ENCODE measurements around the gene IL31RA.

Gene IL31RA

DNA sequence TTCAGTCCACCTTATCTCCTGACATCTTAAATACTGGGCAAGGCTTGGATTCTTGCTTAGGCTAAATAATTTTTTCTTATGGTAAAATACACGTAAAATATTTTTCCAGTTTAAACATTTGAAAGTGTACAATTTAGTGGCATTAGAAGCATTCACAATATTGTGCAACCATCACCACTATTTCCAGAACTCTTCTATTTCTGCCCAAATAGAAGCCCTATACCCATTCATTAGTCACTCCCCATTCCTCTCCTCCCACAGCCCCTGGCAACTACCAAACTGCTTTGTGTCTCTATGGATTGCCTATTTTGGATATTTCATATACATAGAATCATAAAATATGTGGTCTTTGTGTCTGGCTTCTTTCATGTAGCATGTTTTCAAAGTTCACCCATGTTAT, 57.6 kb downstream of the IL31RA start:
- H3K9me3 ChIP-seq (ENCODE audit: insufficient read depth, low read length, severe bottlenecking), result no peaks in the 10 kb centered on the region
- H2AFZ ChIP-seq (ENCODE audit: low read depth, low read length), result no peak overlapping the region
- H3K9ac ChIP-seq (ENCODE audit: low read depth, low read length), result no peak overlapping the region
- no peaks in the 10 kb centered on the region for H3K36me3 ChIP-seq (ENCODE audit: insufficient read depth, low read length)
- H3K27ac ChIP-seq (ENCODE audit: low read length), result no peak overlapping the region
- ATAC-seq (ENCODE audit: insufficient read depth, low read depth) (no peak), DNase-seq (no peak)
- no peaks in the 10 kb centered on the region for H3K27me3 ChIP-seq (ENCODE audit: insufficient read depth, low read length, poor library complexity)
- no peaks in the 10 kb centered on the region for H3K4me1 ChIP-seq (ENCODE audit: insufficient read depth, low read length)
- H3K4me2 ChIP-seq (ENCODE audit: insufficient read depth, low read length), result no peak overlapping the region
- H3K79me2 ChIP-seq (ENCODE audit: insufficient read depth, low read length), result no peaks in the 10 kb centered on the region
- TF ChIP-seq, protein P1, sequence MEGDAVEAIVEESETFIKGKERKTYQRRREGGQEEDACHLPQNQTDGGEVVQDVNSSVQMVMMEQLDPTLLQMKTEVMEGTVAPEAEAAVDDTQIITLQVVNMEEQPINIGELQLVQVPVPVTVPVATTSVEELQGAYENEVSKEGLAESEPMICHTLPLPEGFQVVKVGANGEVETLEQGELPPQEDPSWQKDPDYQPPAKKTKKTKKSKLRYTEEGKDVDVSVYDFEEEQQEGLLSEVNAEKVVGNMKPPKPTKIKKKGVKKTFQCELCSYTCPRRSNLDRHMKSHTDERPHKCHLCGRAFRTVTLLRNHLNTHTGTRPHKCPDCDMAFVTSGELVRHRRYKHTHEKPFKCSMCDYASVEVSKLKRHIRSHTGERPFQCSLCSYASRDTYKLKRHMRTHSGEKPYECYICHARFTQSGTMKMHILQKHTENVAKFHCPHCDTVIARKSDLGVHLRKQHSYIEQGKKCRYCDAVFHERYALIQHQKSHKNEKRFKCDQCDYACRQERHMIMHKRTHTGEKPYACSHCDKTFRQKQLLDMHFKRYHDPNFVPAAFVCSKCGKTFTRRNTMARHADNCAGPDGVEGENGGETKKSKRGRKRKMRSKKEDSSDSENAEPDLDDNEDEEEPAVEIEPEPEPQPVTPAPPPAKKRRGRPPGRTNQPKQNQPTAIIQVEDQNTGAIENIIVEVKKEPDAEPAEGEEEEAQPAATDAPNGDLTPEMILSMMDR (IDR thresholded peaks at IDR 0.05; ENCODE audit: borderline replicate concordance, extremely low read depth, low read length, poor library complexity, severe bottlenecking), result no peak
- no peak for TF ChIP-seq EZH2 (IDR thresholded peaks at IDR 0.05; ENCODE audit: borderline replicate concordance, low read depth, low read length, severe bottlenecking)
- H4K20me1 ChIP-seq (ENCODE audit: insufficient read depth, low read length), result no peaks in the 10 kb centered on the region
- no peak overlapping the region for H3K4me3 ChIP-seq (ENCODE audit: low read depth in 1 of 2, low read length in 2 of 2)

GRCh38 chr5:55911784-55912653, 60.9 kb downstream of the IL31RA start:
- H3K79me2 ChIP-seq (ENCODE audit: insufficient read depth, low read length), result no peaks in the 10 kb centered on the region
- H3K4me3 ChIP-seq (ENCODE audit: low read depth in 1 of 2, low read length in 2 of 2), result no peak overlapping the region
- H3K27me3 ChIP-seq (ENCODE audit: insufficient read depth, low read length, poor library complexity), result no peaks in the 10 kb centered on the region
- no peak overlapping the region for H3K9ac ChIP-seq (ENCODE audit: low read depth, low read length)
- no peaks in the 10 kb centered on the region for H4K20me1 ChIP-seq (ENCODE audit: insufficient read depth, low read length)
- H3K9me3 ChIP-seq (ENCODE audit: insufficient read depth, low read length, severe bottlenecking), result no peaks in the 10 kb centered on the region
- H2AFZ ChIP-seq (ENCODE audit: low read depth, low read length), result no peak overlapping the region
- DNase-seq (no peak), ATAC-seq (ENCODE audit: insufficient read depth, low read depth) (no peak)
- no peak overlapping the region for H3K4me2 ChIP-seq (ENCODE audit: insufficient read depth, low read length)
- no peak overlapping the region for H3K27ac ChIP-seq (ENCODE audit: low read length)
- TF ChIP-seq, protein P1 (IDR thresholded peaks at IDR 0.05; ENCODE audit: borderline replicate concordance, extremely low read depth, low read length, poor library complexity, severe bottlenecking), result no peak
- no peak for TF ChIP-seq EZH2 (IDR thresholded peaks at IDR 0.05; ENCODE audit: borderline replicate concordance, low read depth, low read length, severe bottlenecking)
- no peaks in the 10 kb centered on the region for H3K36me3 ChIP-seq (ENCODE audit: insufficient read depth, low read length)
- H3K4me1 ChIP-seq (ENCODE audit: insufficient read depth, low read length), result no peaks in the 10 kb centered on the region

DNA sequence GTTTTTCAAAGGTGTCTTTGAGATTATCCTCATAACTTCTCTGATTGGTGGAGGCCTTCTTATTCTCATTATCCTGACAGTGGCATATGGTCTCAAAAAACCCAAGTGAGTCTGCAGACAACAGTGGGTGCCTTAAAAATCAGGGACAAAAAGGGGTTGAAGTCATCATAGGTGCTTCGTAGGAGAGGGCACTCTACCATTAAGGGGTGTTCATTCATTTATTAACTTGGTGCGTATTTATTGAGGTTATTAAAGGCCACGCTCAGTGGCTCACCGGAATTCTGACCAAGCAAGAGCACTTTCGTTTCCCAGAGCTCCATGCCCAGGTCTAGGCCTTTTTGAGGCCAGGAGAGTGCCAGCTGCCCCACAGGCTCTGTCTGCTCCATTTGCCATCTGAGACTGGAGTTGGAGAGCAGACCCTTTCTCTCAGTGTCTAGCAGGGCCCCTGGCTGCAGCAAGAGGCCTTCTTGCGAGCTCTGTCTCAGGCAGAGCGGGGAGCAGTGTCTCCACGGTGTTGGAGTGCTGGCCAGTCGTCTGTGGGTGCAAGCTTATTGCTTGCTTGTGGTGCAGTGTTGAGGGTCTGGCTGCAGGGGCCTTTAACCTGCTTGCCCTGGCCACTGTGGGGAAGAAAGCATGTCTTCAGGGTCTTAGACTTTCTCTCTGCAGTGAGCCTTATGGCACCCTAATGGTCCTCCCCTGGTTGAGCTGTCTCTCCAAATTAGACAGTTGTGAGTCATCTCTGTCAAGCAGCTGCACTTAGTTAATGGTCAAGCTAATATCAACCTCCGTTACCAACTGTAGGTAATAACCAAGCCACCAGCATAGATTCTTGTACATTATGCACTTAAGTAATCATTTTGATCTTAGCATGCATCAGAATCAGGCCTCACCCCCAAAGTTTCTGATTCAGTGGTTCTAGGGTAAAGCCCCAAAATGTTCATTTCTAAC, 62.6 kb downstream of the IL31RA start:
- Histone ChIP-seq H3K4me3 (ENCODE audit: low read depth in 1 of 2, low read length in 2 of 2) (no peak overlapping the region), H3K9ac (ENCODE audit: low read depth, low read length) (no peak overlapping the region), H3K79me2 (ENCODE audit: insufficient read depth, low read length) (no peaks in the 10 kb centered on the region), H2AFZ (ENCODE audit: low read depth, low read length) (no peak overlapping the region), H3K9me3 (ENCODE audit: insufficient read depth, low read length, severe bottlenecking) (no peaks in the 10 kb centered on the region), H3K27me3 (ENCODE audit: insufficient read depth, low read length, poor library complexity) (no peaks in the 10 kb centered on the region), H4K20me1 (ENCODE audit: insufficient read depth, low read length) (no peaks in the 10 kb centered on the region), H3K36me3 (ENCODE audit: insufficient read depth, low read length) (no peaks in the 10 kb centered on the region), H3K27ac (ENCODE audit: low read length) (no peak overlapping the region), H3K4me1 (ENCODE audit: insufficient read depth, low read length) (no peaks in the 10 kb centered on the region), H3K4me2 (ENCODE audit: insufficient read depth, low read length) (no peak overlapping the region)
- ATAC-seq (ENCODE audit: insufficient read depth, low read depth) (no peak), DNase-seq (no peak)
- TF ChIP-seq EZH2 (IDR thresholded peaks at IDR 0.05; ENCODE audit: borderline replicate concordance, low read depth, low read length, severe bottlenecking), result no peak
- TF ChIP-seq, protein P1 (IDR thresholded peaks at IDR 0.05; ENCODE audit: borderline replicate concordance, extremely low read depth, low read length, poor library complexity, severe bottlenecking), result no peak

All from DND-41 (cell line).